B cell (primary cell): ENCODE data around the gene EMID1. TPM values are rescaled to one million over a fixed set of nuclear protein-coding genes. Genes with fewer than 3 reads are reported as not detected.

ENCODE experiments used
- ATAC-seq: fragments of 200-7000 bp; cut with Tn5 transposase; one replicate; pipeline ENCODE4 v1.10.0; 2021; ENCODE audit warnings: low read depth, mild to moderate bottlenecking, moderate number of reproducible peaks, moderate library complexity
- CTCF ChIA-PET: fragments of 350-600 bp; sonication (Branson Sonifier 250); formaldehyde crosslinking; loops from one replicate; lab custom pipeline; 2021; ENCODE audit warnings: antibody characterized with exemption, inconsistent platforms; lab: Charles Lee
- POLR2A ChIA-PET: fragments of 350-600 bp; sonication (Branson Sonifier 250); formaldehyde crosslinking; loops from one replicate; lab custom pipeline; 2021; ENCODE audit warnings: antibody characterized with exemption; lab: Charles Lee
- DNase-seq: peaks from one replicate; pipeline ENCODE4 v3.0.0; 2013
- H2AFZ ChIP-seq: 2 replicates; pipeline ENCODE4 v1.6.1; 2012; ENCODE audit warnings: mild to moderate bottlenecking, low read depth, low read length; ENCODE audit not compliant: insufficient read depth, poor library complexity, severe bottlenecking
- H3K27ac ChIP-seq, 2 donors: 1 replicate in 1 of 2; 2 replicates in 1 of 2; pipeline ENCODE4 v1.5.1; 2012 to 2013; ENCODE audit warnings: low read length in 2 of 2, mild to moderate bottlenecking in 2 of 2, moderate library complexity in 1 of 2
- H3K27me3 ChIP-seq, 4 experiments: fragments of 200-600 bp in 1 of 4; sonication (generic) in 1 of 4; replicated peaks in 1 of 4; 1 replicate in 2 of 4; 2 replicates in 2 of 4; pipeline versions ENCODE4 v1.6.1 to v1.7.0; 2013 to 2016; ENCODE audit warnings: low read length in 3 of 4, mild to moderate bottlenecking in 2 of 4, mixed read lengths in 1 of 4, moderate library complexity in 1 of 4; ENCODE audit not compliant: insufficient read depth in 4 of 4, control insufficient read depth in 3 of 4; ENCODE audit errors: control extremely low read depth in 1 of 4
- H3K36me3 ChIP-seq, 2 experiments: replicated peaks in 1 of 2; 1 replicate in 1 of 2; 2 replicates in 1 of 2; pipeline versions ENCODE4 v1.6.1 to v1.7.1; 2013; ENCODE audit warnings: low read length in 1 of 2; ENCODE audit not compliant: insufficient read depth in 2 of 2, control insufficient read depth in 1 of 2; ENCODE audit errors: control extremely low read depth in 1 of 2, extremely low read depth in 1 of 2
- H3K4me1 ChIP-seq, 2 donors: fragments of 200-600 bp in 1 of 2; sonication (generic) in 1 of 2; 1 replicate in 1 of 2; 2 replicates in 1 of 2; pipeline versions ENCODE4 v1.5.1 to v1.6.1; 2013 to 2017; ENCODE audit warnings: low read length in 2 of 2; ENCODE audit not compliant: control insufficient read depth in 2 of 2, insufficient read depth in 2 of 2
- H3K4me2 ChIP-seq: replicated peaks from 2 replicates; pipeline ENCODE3; 2012; ENCODE audit warnings: mild to moderate bottlenecking, low read depth, low read length; ENCODE audit not compliant: poor library complexity, severe bottlenecking
- H3K4me3 ChIP-seq, 5 experiments: fragments of 200-600 bp in 1 of 5; sonication (generic) in 1 of 5; 1 replicate in 3 of 5; 2 replicates in 2 of 5; pipeline versions ENCODE4 v1.5.1 to v1.7.0; 2011 to 2016; ENCODE audit warnings: low read length in 4 of 5, mild to moderate bottlenecking in 4 of 5, low read depth in 2 of 5, control low read depth in 1 of 5, moderate library complexity in 1 of 5; ENCODE audit not compliant: insufficient read depth in 1 of 5; ENCODE audit errors: control extremely low read depth in 1 of 5, extremely low read depth in 1 of 5
- H3K79me2 ChIP-seq: fragments of 200-600 bp; sonication (generic); one replicate; pipeline ENCODE4 v1.6.0; 2016; ENCODE audit warnings: low read length; ENCODE audit not compliant: control insufficient read depth, insufficient read depth
- H3K9ac ChIP-seq: fragments of 200-600 bp; sonication (generic); 2 replicates; pipeline ENCODE4 v1.6.1; 2017; ENCODE audit warnings: mild to moderate bottlenecking, low read length, moderate library complexity
- H3K9me3 ChIP-seq, 3 donors: one replicate each; pipeline versions ENCODE4 v1.6.1 to v1.7.1; 2013; ENCODE audit warnings: low read length in 2 of 3; ENCODE audit not compliant: control insufficient read depth in 2 of 3, insufficient read depth in 1 of 3; ENCODE audit errors: control extremely low read depth in 1 of 3
- H4K20me1 ChIP-seq: 2 replicates; pipeline ENCODE4 v1.6.0; 2012; ENCODE audit warnings: mild to moderate bottlenecking, low read length; ENCODE audit not compliant: insufficient read depth, control insufficient read depth, poor library complexity, severe bottlenecking
- H3K27ac Mint-ChIP-seq: one replicate; pipeline ENCODE4 v1.8.0; 2021; ENCODE audit warnings: mixed read lengths
- H3K27me3 Mint-ChIP-seq: one replicate; pipeline ENCODE4 v1.8.0; 2021; ENCODE audit warnings: mixed read lengths
- H3K4me1 Mint-ChIP-seq: one replicate; pipeline ENCODE4 v1.8.0; 2021; ENCODE audit warnings: mixed read lengths
- H3K4me3 Mint-ChIP-seq: one replicate; pipeline ENCODE4 v1.8.0; 2021; ENCODE audit warnings: mixed read lengths
- H3K9me3 Mint-ChIP-seq: one replicate; pipeline ENCODE4 v1.8.0; 2022; ENCODE audit warnings: mixed read lengths; ENCODE audit not compliant: insufficient read depth
- EZH2 ChIP-seq: IDR thresholded peaks from 2 replicates; pipeline ENCODE4 v1.6.1; 2012; ENCODE audit warnings: borderline replicate concordance, low read depth, mild to moderate bottlenecking, moderate library complexity, low read length; ENCODE audit not compliant: insufficient read depth, poor library complexity, severe bottlenecking
- WGBS: methylation state at CpG from one replicate; pipeline ENCODE4 v1.1.5; 2013; ENCODE audit warnings: missing lambda C conversion rate; ENCODE audit not compliant: insufficient coverage; 5-methylcytosine and 5-hydroxymethylcytosine counted together
- intact Hi-C: fragments of 100-400 bp; cut with micrococcal nuclease; formaldehyde crosslinking; loops from one replicate; pipeline ENCODE4 v1.10.0; 2022
- polyA plus RNA-seq: library from polyadenylated mRNA; depleted of rRNA; stranded (reverse); fragments of >200 nt; gene quantifications from 2 replicates; pipeline ENCODE4 v1.2.3, GENCODE V29; 2012
- total RNA-seq, 2 donors: library from RNA; stranded (reverse); fragments of 120-200 nt in 1 of 2; gene quantifications; 1 replicate in 1 of 2; 2 replicates in 1 of 2; pipeline versions ENCODE4 v1.2.3 to v1.2.4, GENCODE V29; 2013 to 2022
- TF ChIP-seq, protein P1 (sequence below): fragments of 200-600 bp; IDR thresholded peaks from one replicate; pipeline ENCODE4 v1.8.0; 2022; ENCODE audit warnings: antibody characterized with exemption, mild to moderate bottlenecking

EMID1 gene
- total and polyA plus RNA-seq, 2 donors (not counting 1 experiment from before 2014, with no cell fraction given) = not detected

DNA sequence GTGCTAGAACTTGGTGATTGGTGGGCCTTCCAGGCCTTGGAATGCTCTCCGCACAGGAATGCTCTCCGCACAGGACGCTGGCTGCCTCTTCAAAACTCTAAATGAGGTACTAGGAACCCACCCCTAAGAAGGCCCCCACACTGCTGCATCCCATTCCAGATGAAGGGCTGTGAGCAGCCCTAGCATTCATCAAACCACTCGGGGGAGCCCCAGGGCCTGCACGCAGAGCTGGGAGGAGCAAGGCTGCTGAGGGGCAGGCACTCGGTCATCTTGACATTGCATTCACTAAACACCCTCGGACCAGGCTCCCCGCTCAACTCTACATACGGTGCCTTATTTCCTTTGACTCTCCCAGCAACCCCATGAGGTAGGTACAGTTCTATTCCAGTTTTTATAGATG lies 49.2 kb upstream of the EMID1 start:
- no peaks in the 10 kb centered on the region for H3K36me3 ChIP-seq
- intact Hi-C loops = no loop called here
- H3K4me1 ChIP-seq = peaks cover 8 to 11% of the 10 kb centered on the region in 2 donors
- ChIA-PET CTCF (no interaction called here), POLR2A (no interaction called here)
- no peak overlapping the region for H3K4me2 ChIP-seq
- Mint-ChIP-seq H3K27ac (no peak overlapping the region), H3K4me3 (no peak overlapping the region), H3K4me1 (peaks cover 9% of the 10 kb centered on the region), H3K27me3 (peaks cover 69% of the 10 kb centered on the region), H3K9me3 (no peaks in the 10 kb centered on the region)
- H4K20me1 ChIP-seq = no peaks in the 10 kb centered on the region
- no peak for ATAC-seq
- H3K9ac ChIP-seq = no peak overlapping the region
- H3K79me2 ChIP-seq = no peaks in the 10 kb centered on the region
- H3K4me3 ChIP-seq = no peak overlapping the region
- TF ChIP-seq, protein P1, sequence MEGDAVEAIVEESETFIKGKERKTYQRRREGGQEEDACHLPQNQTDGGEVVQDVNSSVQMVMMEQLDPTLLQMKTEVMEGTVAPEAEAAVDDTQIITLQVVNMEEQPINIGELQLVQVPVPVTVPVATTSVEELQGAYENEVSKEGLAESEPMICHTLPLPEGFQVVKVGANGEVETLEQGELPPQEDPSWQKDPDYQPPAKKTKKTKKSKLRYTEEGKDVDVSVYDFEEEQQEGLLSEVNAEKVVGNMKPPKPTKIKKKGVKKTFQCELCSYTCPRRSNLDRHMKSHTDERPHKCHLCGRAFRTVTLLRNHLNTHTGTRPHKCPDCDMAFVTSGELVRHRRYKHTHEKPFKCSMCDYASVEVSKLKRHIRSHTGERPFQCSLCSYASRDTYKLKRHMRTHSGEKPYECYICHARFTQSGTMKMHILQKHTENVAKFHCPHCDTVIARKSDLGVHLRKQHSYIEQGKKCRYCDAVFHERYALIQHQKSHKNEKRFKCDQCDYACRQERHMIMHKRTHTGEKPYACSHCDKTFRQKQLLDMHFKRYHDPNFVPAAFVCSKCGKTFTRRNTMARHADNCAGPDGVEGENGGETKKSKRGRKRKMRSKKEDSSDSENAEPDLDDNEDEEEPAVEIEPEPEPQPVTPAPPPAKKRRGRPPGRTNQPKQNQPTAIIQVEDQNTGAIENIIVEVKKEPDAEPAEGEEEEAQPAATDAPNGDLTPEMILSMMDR = no peak
- no peak for TF ChIP-seq EZH2
- H3K9me3 ChIP-seq = no peaks in the 10 kb centered on the region
- peaks cover 0 to 60% (median 24%) of the 10 kb centered on the region in 4 experiments for H3K27me3 ChIP-seq
- H3K27ac ChIP-seq = no peak overlapping the region
- WGBS = 50% methylated on average over 4 of the region's 9 CpGs
- DNase-seq = no peak
- H2AFZ ChIP-seq = no peak overlapping the region

DNA sequence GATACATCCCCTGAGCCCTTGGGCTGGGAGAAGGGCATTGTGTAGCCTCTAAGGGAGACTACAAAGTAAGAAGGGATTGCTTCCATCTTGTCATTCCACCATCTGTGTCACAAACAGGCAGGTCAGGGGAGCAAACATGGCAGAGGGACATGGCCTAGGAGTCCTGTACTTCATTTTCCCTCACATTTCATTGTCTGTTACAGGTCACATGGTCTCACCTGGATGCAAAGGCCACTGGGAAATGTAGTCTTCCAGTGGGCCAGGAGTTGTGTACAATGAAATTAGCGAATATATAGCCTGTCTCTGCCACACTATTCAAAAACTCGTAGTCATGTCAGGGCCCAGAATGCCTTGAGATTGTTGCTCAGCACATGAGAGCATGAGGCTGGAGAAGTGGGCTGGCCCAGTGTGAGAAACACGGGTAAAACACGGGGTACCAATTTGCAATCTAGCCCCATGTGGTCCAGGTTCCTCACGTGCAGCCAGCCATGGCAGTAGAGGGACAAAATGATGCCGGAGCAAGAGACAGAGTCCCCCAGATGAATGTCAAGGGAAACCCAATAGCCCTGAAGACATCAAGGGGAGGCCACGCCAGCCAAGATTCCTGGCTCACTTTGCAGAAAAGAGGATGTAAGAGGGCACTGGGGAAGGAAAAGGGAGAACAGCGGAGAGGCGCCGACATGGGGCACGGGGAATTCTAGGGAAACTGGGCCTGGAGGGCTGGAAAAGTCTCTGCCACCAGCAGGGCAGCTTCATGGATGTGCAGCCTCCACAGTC lies 47.7 kb upstream of the EMID1 start:
- intact Hi-C loops = no loop called here
- Histone ChIP-seq H3K4me3 (no peak overlapping the region), H3K36me3 (no peaks in the 10 kb centered on the region), H3K27ac (no peak overlapping the region), H3K4me1 (peaks cover 8 to 11% of the 10 kb centered on the region in 2 donors), H3K9ac (no peak overlapping the region), H3K9me3 (peaks cover 0 to 7% (median 0%) of the 10 kb centered on the region in 3 donors), H3K27me3 (peaks cover 0 to 53% (median 23%) of the 10 kb centered on the region in 4 experiments), H3K4me2 (no peak overlapping the region), H3K79me2 (no peaks in the 10 kb centered on the region), H4K20me1 (no peaks in the 10 kb centered on the region), H2AFZ (no peak overlapping the region)
- Mint-ChIP-seq H3K4me1 (peaks cover 6% of the 10 kb centered on the region), H3K27ac (no peak overlapping the region), H3K27me3 (peaks cover 67% of the 10 kb centered on the region), H3K9me3 (no peaks in the 10 kb centered on the region), H3K4me3 (no peak overlapping the region)
- POLR2A ChIA-PET = no interaction called here
- TF ChIP-seq EZH2 = no peak
- TF ChIP-seq, protein P1 = no peak
- no peak for ATAC-seq
- no peak for DNase-seq
- 94% methylated on average over 11 of the region's 11 CpGs for WGBS
- CTCF ChIA-PET = no interaction called here
